ENCODE data around the gene ESR2. TPM values are rescaled to one million over a fixed set of nuclear protein-coding genes. Genes with fewer than 3 reads are reported as not detected.

The ESR2 gene
- total and polyA plus RNA-seq, 2 of the 8 experiments (the other 6 are each of a cell fraction or from before 2014, with no cell fraction given) = 0.19 to 0.23 TPM

- H3K9ac ChIP-seq (replicated peaks in 1 of 4; ENCODE audit: extremely low read depth in 1 of 4, low read depth in 3 of 4, low read length in 3 of 4) = no peak overlapping the region
- no peak overlapping the region for H3K4me2 ChIP-seq (ENCODE audit: insufficient read depth in 1 of 2, low read depth in 2 of 2, low read length in 2 of 2)
- no peaks in the 10 kb centered on the region for H3K27me3 ChIP-seq (replicated peaks in 1 of 4; ENCODE audit: control insufficient read depth in 3 of 4, extremely low read depth in 1 of 4, insufficient read depth in 3 of 4, low read length in 3 of 4)
- H2BK12ac ChIP-seq (ENCODE audit: low read depth, low read length) = no peak overlapping the region
- H4K91ac ChIP-seq (replicated peaks; ENCODE audit: insufficient read length, low read length) = no peak overlapping the region
- H3K23me2 ChIP-seq (ENCODE audit: low read depth, low read length) = no peaks in the 10 kb centered on the region
- H3K9me3 ChIP-seq (ENCODE audit: insufficient read depth in 2 of 2, low read depth in 1 of 2, low read length in 1 of 2) = no peaks in the 10 kb centered on the region
- WGBS, 2 experiments (ENCODE audit: extremely low coverage in 1 of 2, insufficient coverage in 1 of 2, insufficient read length in 1 of 2, insufficient replicate concordance in 2 of 2, low coverage in 1 of 2, low lambda C conversion rate in 2 of 2, missing lambda C conversion rate in 1 of 2) = 95% methylated on average over 15 of the region's 15 CpGs; no CpG with 5 or more reads in 1 of the 2 experiments
- TF ChIP-seq POLR2A (IDR thresholded peaks at IDR 0.05; ENCODE audit: control extremely low read depth in 1 of 2, low read depth in 2 of 2, low read length in 2 of 2) (no peak), RBBP5 (IDR thresholded peaks at IDR 0.05; ENCODE audit: borderline replicate concordance, low read depth, low read length) (no peak), RNF2 (IDR thresholded peaks at IDR 0.05; ENCODE audit: borderline replicate concordance, low read depth, low read length, missing control alignments, poor library complexity, severe bottlenecking) (no peak), USF2 (IDR thresholded peaks at IDR 0.05; ENCODE audit: low read length) (no peak), CBX5 (IDR thresholded peaks at IDR 0.05; ENCODE audit: low read depth, low read length) (no peak), TEAD4 (IDR thresholded peaks at IDR 0.05; ENCODE audit: low read depth, low read length) (no peak), MAFK (IDR thresholded peaks at IDR 0.05; ENCODE audit: low read depth, low read length) (no peak), HDAC6 (IDR thresholded peaks at IDR 0.05; ENCODE audit: low read depth, low read length) (no peak)
- H4K8ac ChIP-seq (ENCODE audit: extremely low read depth, insufficient read depth, low read length) = no peak overlapping the region
- no peaks in the 10 kb centered on the region for H3K79me2 ChIP-seq (ENCODE audit: control insufficient read depth in 1 of 2, insufficient read depth in 2 of 2, low read length in 2 of 2)
- H2AFZ ChIP-seq (ENCODE audit: low read length) = no peak overlapping the region
- no peaks in the 10 kb centered on the region for H3K4me1 ChIP-seq (replicated peaks in 1 of 4; ENCODE audit: control insufficient read depth in 3 of 4, insufficient read depth in 4 of 4, low read length in 3 of 4)
- H4K5ac ChIP-seq (ENCODE audit: insufficient read length, low read depth, low read length) = no peak overlapping the region
- ChIA-PET POLR2A (ENCODE audit: partially characterized antibody) (no interaction called here), CTCF (ENCODE audit: partially characterized antibody) (interaction anchor here (0.6 to 1.7 kb wide), 7 partner anchors 12 to 81 kb away, joined by 3 to 4 read pairs (median 3); partner anchors contain the start of gene ESR2)
- no peak for DNase-seq (ENCODE audit: low read depth in 1 of 2, low spot score in 2 of 2)
- peaks cover 2 to 3% of the 10 kb centered on the region in 2 experiments for H4K20me1 ChIP-seq (replicated peaks in 1 of 2; ENCODE audit: control insufficient read depth in 1 of 2, insufficient read depth in 2 of 2, low read length in 2 of 2)
- no peaks in the 10 kb centered on the region for H3K79me1 ChIP-seq (ENCODE audit: low read depth, low read length)
- no peak overlapping the region for H3K23ac ChIP-seq (ENCODE audit: insufficient read length)
- no peak overlapping the region for H3K4ac ChIP-seq (replicated peaks; ENCODE audit: insufficient read length, low read depth, low read length)
- H3K56ac ChIP-seq (replicated peaks; ENCODE audit: insufficient read length, low read depth, low read length) = no peak overlapping the region
- H3K4me3 ChIP-seq (ENCODE audit: extremely low read depth in 1 of 4, insufficient read depth in 2 of 4, low read depth in 3 of 4, low read length in 4 of 4) = no peak overlapping the region
- H3K14ac ChIP-seq (ENCODE audit: insufficient read length) = no peak overlapping the region
- no peak overlapping the region for H2AK5ac ChIP-seq (ENCODE audit: low read depth, low read length)
- H2BK15ac ChIP-seq (ENCODE audit: low read length) = no peak overlapping the region
- FAIRE-seq = no peak
- peaks cover 13 to 73% (median 43%) of the 10 kb centered on the region in 4 experiments; a peak in 7 of 8 replicates for H3K36me3 ChIP-seq (ENCODE audit: control insufficient read depth in 2 of 4, insufficient read depth in 4 of 4, low read length in 3 of 4)
- no peak overlapping the region for H2BK120ac ChIP-seq (replicated peaks; ENCODE audit: low read depth, low read length)
- no peak overlapping the region for H3K27ac ChIP-seq (ENCODE audit: low read depth, low read length)
- no peak overlapping the region for H2BK20ac ChIP-seq (ENCODE audit: low read length)
- no peak overlapping the region for H3K18ac ChIP-seq (ENCODE audit: extremely low read depth, low read length)
- no peak overlapping the region for H2BK5ac ChIP-seq (ENCODE audit: low read depth, low read length)
Measured at GRCh38 chr14:64213853-64214570, 80.2 kb downstream of the ESR2 start.
